ENCODE measurements around the gene HOXB2.

HOXB2 gene

GRCh38 chr17:48499248-48499647 is 45.7 kb downstream of the HOXB2 start (continued):
- TF ChIP-seq ZNF18 (tag by site-specific recombination; IDR thresholded peaks at IDR 0.05) (no peak), ZNF24 (tag by site-specific recombination; IDR thresholded peaks at IDR 0.05) (no peak), KLF8 (tag by site-specific recombination; IDR thresholded peaks at IDR 0.05) (peak; percentile 68; the same call in 1 of the 2 replicates), ZNF274 (IDR thresholded peaks at IDR 0.05; ENCODE audit: low read length) (no peak), ZNF274 (tag by site-specific recombination; IDR thresholded peaks at IDR 0.05; ENCODE audit: borderline replicate concordance) (no peak), PATZ1 (tag by site-specific recombination; IDR thresholded peaks at IDR 0.05) (no peak), ZNF791 (tag by site-specific recombination; IDR thresholded peaks at IDR 0.05) (no peak), ZSCAN4 (tag by site-specific recombination; IDR thresholded peaks at IDR 0.05) (no peak), ZNF624 (tag by site-specific recombination; IDR thresholded peaks at IDR 0.05) (no peak), ZNF514 (tag by site-specific recombination; IDR thresholded peaks at IDR 0.05) (no peak), ZNF148 (tag by site-specific recombination; IDR thresholded peaks at IDR 0.05; ENCODE audit: borderline replicate concordance) (no peak), OVOL3 (tag by site-specific recombination; IDR thresholded peaks at IDR 0.05) (no peak), ZNF639 (tag by site-specific recombination; IDR thresholded peaks at IDR 0.05) (peak; percentile 86; the same call in 1 of the 2 replicates), ZSCAN18 (tag by site-specific recombination; IDR thresholded peaks at IDR 0.05) (no peak), ZNF121 (tag by site-specific recombination; IDR thresholded peaks at IDR 0.05) (no peak), ZNF660 (tag by site-specific recombination; IDR thresholded peaks at IDR 0.05) (no peak), ZNF785 (tag by site-specific recombination; IDR thresholded peaks at IDR 0.05) (no peak), ZNF449 (tag by site-specific recombination; IDR thresholded peaks at IDR 0.05) (no peak), ZBTB6 (tag by site-specific recombination; IDR thresholded peaks at IDR 0.05) (no peak), ZNF768 (tag by site-specific recombination; IDR thresholded peaks at IDR 0.05) (no peak), YY1 (tag by site-specific recombination; IDR thresholded peaks at IDR 0.05) (no peak), SP7 (tag by site-specific recombination; IDR thresholded peaks at IDR 0.05) (peak; percentile 58), ZNF114 (tag by site-specific recombination; IDR thresholded peaks at IDR 0.05) (no peak), SCRT2 (tag by site-specific recombination; IDR thresholded peaks at IDR 0.05) (no peak), KLF9 (tag by site-specific recombination; IDR thresholded peaks at IDR 0.05; ENCODE audit: low read depth) (no peak), KLF17 (tag by site-specific recombination; IDR thresholded peaks at IDR 0.05) (peak; percentile 87)
